Stimulated activated CD4-positive, alpha-beta T cell treated with anti-CD3 and anti-CD28 coated beads, Interleukin-1b, Interleukin-23, amount 100 ng/mL, for 4 hours (primary cell): ENCODE results near the gene IFT22.
"Not testable (repeated sequence)": the region's sequence is repeated elsewhere in the genome, so short reads cannot be mapped to it uniquely, and the experiment has no call there.

Experiments
- DNase-seq, 2 donors: peaks; one replicate each; pipeline ENCODE4 v3.0.0-alpha.2; 2020; ENCODE audit warnings: low read depth in 2 of 2

The IFT22 gene

DNA sequence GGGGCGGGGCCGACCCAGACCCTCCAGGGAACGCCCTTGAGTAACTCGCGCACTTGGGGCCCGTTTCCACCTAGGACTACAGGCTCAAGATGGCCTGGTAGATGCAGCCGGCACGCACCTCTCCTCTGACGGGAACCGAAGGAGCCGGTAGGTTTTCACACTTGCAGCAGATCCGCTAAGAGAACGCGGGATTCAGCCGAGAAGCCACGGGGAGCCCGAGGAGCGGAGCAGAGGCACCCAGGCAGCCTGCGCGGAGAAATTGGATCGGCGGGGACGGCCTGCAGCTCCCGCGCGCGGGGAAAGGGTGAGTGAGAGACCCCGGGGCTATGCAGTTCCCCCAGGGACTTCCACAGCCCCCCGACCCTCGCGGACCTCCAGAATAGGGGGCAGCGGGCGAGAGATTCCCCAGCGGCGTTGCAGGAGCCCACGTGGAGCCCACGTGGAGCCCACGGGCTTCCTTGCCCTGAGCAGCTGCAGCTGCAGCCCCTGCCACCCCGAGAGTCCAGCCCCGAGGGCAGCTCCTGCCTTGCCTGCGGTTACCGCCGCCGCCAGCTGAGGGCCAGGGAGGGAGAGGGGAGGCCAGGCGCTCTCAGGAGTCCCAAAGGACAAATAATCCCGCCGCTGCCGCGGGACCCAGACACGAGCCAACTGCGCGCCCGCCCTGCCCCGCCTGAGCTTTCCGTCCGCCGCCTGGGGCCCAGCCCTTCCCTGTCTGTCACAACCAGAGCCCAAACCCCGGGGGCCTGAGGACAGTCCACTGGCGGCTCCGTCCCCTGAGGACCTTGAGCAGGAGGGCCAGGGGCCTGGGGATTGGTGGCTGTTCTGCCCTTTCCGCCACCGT, 13.1 kb downstream of the IFT22 start:
- peak; percentile 20 to 41 for DNase-seq

DNA sequence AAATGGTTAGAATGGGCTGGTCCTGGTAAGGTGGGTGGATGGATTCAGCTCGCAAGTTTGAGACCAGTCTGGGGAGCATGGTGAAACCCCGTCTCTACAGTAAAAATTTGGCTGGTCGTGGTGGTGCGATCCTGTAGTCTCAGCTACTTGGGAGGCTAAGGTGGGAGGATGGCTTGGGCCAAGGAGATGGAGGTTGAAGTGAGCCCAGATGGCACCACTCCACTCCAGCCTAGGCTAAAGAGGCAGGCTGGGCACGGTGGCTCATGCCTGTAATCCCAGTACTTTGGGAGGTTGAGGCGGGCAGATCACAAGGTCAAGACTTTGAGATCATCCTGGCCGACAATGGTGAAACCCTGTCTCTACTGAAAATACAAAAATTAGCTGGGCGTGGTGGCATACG, 15.3 kb downstream of the IFT22 start:
- no peak for DNase-seq

DNA sequence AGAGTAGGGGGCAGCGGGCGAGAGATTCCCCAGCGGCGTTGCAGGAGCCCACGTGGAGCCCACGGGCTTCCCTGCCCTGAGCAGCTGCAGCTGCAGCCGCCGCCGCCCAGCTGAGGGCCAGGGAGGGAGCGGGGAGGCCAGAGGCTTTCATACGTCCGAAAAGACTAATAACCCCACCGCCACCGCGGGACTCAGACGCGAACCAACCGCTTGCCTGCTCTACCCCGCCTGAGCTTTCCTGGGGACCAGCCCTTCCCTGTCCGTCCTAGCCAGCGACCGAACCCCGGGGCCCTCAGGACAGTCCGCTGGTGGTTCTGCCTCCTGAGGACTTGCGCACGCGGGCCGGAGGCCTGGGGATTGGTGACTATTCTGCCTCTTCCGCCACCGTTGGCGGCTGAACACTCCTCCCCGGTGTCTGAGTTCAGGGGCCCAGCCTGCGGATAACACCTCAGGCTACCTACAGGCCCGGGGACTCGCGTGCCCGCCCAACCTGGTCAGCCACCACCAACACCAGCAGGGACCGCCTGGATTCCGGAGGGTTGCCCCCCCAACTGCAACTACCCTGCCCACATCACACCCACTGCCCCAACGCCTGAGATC, 18.4 kb downstream of the IFT22 start:
- DNase-seq = no peak

- DNase-seq = no peak
Measured at GRCh38 chr7:101302641-101303101, 18.9 kb downstream of the IFT22 start.

GRCh38 chr7:101300465-101301376, 20.9 kb downstream of the IFT22 start:
- DNase-seq = no peak

DNA sequence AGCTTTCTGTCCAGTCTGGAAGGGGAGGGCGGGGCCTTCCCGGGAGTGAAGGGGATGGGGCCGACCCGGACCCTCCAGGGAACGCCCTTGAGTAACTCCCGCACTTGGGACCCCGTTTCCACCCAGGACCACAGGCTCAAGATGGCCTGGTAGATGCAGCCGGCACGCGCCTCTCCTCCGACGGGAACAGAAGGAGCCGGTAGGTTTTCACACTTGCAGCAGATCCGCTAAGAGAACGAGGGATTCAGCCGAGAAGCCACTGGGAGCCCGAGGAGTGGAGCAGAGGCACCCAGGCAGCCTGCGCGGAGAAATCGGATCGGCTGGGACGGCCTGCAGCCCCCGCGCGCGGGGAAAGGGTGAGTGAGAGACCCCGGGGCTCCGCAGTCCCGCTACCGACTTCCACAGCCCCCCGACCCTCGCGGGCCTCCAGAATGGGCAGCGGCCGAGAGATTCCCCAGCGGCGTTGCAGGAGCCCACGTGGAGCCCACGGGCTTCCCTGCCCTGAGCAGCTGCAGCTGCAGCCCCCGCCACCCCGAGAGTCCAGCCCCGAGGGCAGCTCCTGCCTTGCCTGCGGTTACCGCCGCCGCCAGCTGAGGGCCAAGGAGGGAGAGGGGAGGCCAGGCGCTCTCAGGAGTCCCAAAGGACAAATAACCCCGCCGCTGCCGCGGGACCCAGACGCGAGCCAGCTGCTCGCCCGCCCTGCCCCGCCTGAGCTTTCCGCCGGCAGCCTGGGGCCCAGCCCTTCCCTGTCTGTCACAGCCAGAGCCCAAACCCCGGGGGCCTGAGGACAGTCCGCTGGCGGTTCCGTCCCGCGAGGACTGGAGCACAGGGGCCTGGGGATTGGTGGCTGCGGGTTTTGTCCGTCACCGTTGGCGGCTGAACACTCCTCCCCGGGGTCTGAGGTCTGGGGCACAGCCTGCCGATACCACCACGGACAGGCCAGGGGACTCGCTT, 21.8 kb downstream of the IFT22 start:
- no peak for DNase-seq

GRCh38 chr7:101294832-101295121, 26.8 kb downstream of the IFT22 start:
- no peak for DNase-seq

DNA sequence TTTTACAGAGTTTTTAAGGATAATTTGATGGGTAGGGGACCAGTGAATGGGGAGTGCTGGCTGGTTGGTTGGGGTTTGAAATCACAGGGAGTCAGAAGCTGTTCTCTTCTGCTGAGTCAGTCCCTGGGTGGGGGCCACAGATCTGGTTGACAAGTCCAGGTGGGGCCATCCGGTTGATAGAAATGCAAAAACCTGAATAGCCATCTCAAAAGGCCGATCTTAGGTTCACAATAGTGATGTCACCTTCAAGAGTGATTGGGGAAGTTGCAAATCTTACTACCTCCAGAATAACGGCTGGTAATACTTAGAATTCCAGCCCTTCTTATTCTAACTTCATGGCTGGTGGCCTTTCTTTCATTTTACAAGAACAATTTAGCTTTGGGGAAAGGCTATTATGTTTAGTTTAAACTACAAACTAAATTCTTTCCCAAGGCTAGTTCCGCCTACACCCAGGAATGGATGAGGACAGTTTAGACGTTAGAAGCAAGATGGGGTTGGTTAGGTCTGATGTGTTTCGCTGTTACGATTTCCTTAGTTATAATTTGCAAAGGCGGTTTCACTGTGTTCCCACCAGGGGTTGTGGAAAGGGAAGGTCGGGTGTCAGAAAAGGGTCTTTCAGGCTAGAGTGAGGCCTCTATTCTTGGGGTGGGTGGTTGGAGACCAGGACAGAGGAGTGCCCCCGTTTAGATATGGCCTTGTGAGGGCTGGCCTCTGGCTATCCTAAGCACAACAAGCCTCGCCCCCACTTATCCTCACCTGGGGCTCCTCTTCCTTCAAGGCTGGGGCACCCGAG, 27.4 kb downstream of the IFT22 start:
- DNase-seq = no peak

DNA sequence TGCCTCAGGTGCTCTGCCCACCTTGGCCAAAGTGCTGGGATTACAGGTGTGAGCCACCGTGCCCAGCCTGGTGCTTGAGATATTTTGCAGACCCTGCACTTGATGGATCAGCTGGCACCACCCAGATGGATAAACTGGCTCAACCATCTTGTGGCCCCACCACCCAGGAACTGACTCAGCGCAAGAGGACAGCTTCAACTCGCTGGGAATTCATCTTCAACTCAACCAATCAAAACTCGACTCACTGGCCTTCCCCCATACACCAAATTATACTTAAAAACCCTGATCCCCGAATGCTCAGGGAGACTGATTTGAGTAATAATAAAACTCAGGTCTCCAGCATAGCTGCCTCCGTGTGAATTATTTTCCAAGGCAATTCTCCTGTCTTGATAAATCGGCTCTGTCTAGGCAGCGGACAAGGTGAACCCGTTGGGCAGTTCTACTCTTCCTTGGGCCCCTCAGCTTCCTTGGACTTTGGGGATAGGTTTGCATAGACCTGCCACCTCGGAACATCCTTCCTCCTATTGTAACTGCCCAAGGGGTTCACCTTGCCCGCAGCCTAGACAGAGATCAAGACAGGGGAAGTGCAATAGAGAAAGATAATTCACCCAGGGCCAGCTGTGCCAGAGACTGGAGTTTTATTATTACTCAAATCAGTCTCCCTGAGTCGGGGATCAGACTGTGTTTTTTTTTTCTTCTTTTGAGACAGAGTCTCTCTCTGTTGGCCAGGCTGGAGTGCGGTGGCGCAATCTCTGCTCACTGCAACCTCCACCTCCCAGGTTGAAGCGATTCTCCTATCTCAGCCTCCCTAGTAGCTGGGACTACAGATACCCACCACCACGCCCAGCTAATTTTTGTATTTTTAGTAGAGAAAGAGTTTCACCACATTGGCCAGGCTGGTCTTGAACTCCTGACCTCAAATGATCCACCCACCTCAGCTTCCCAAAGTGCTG, 28.3 kb downstream of the IFT22 start:
- DNase-seq = not testable (repeated sequence)

GRCh38 chr7:101292566-101292965, 29.0 kb downstream of the IFT22 start:
- DNase-seq = not testable (repeated sequence)

DNA sequence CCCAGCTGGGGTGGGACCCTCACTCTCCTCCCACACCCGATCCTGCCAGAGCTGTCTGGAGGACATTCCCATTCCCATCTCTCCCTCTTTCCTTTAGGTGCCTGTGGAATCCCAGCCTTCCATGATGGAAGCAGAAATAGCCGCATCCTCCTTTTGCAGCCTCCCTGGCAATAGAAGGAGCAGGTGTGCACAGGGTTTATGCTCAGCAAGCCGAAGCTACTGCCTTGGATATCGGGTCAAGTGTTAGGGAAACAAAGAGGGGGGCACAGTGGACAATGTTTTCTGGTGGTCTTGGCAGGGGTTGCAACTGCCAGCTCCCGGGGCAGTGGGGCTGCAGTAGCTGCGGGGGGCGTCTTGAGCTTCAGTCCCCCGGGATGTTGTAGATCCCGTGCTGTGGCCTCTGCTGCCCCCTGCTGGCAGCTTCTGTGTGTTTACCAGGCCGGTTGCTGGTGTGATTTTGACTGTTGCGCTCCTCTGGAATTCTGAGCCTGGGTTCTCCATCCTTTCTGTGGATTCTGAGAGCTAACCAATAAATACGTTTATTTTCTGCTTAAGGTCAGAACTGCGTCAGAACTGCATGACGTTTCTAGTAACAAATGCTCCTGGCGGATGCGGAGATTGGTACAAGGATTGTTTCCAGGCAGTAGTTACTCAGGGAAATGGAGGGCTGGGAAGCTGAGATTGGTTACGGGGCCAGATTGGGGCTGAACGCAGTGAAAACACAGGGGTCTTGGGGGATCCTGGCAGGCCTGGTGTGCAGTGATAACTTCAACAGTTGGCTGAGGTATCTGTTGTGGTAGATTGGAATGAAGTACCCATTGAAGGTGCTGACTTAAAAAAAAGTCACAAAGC, 31.2 kb downstream of the IFT22 start:
- DNase-seq = peak; percentile 60 to 62

DNA sequence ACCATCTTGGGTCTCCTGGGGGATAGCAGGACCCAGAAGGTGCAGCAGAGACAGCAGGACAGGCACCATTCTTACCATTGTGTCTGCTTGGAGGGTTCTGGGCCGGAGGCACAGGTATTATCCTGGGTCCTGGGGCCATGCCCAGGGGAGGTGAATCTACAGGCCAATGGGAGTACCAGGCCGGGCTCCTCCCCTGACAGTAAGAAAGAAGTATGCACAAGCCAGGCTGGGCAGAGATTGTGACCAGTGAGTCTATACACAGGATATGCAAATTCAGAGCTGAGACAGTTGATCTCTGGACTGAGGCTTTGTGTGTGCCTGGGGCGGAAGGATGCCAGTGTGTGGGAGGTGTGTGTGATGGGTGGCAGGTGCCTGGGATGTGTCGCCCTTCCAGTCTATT, 31.9 kb downstream of the IFT22 start:
- not testable (repeated sequence) for DNase-seq

GRCh38 chr7:101288439-101288838, 33.2 kb downstream of the IFT22 start:
- no peak for DNase-seq

GRCh38 chr7:101287032-101287431, 34.6 kb downstream of the IFT22 start:
- DNase-seq = no peak

DNA sequence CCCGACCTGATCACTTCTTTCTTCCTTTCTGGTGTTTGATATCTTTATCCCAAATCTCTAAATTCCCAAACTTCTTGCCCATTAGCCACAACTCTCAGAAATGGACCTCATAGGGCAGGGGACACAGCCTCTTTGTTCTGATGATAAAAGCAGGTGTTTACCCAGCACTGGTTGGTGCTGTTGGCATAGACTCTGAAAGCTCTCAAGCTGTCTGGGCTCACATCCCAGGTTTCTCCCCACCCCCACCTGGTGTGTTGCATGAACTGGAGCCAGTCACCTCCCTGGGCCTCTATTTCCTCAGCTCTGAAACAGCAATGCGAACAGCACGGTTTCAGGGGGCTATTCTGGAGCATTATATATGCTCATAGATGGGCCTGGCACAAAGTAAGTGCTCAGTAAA, 35.7 kb downstream of the IFT22 start:
- not testable (repeated sequence) for DNase-seq

GRCh38 chr7:101285171-101285570, 36.4 kb downstream of the IFT22 start:
- DNase-seq = no peak

- DNase-seq = not testable (repeated sequence)
Measured at GRCh38 chr7:101280912-101281311, 40.7 kb downstream of the IFT22 start.
